Left renal pelvis (tissue), 4 donors: ENCODE data around the gene SLC13A4. TPM values are rescaled to one million over a fixed set of nuclear protein-coding genes. Genes with fewer than 3 reads are reported as not detected.

ENCODE experiments used
- DNase-seq, 4 donors: peaks; one replicate each; pipeline ENCODE4 v3.0.0-alpha.2; 2013; ENCODE audit warnings: low read depth in 4 of 4, low spot score in 3 of 4
- polyA plus RNA-seq, 4 donors: library from polyadenylated mRNA; unstranded; fragments of 120-200 nt; gene quantifications; one replicate each; pipeline ENCODE4 v1.2.1, GENCODE V29; 2013; ENCODE audit not compliant: insufficient read length in 4 of 4

SLC13A4 gene
- polyA plus RNA-seq, 4 donors: 0.85 to 3.1 (median 2.1) TPM

GRCh38 chr7:135721198-135721820 is 6.7 kb downstream of the SLC13A4 start:
- DNase-seq: no peak

GRCh38 chr7:135719688-135720087 is 8.3 kb downstream of the SLC13A4 start:
- DNase-seq: no peak

- no peak for DNase-seq
These were observed 9.1 kb downstream of the SLC13A4 start for GRCh38 chr7:135718794-135719437.

GRCh38 chr7:135718219-135718618 is 9.8 kb downstream of the SLC13A4 start:
- DNase-seq: no peak

GRCh38 chr7:135717693-135718092 is 10.3 kb downstream of the SLC13A4 start:
- no peak for DNase-seq

GRCh38 chr7:135716677-135717238 is 11.2 kb downstream of the SLC13A4 start:
- DNase-seq: no peak

- DNase-seq: no peak
These were observed 12.3 kb downstream of the SLC13A4 start for GRCh38 chr7:135715673-135716072.

GRCh38 chr7:135715055-135715522 is 12.9 kb downstream of the SLC13A4 start:
- no peak for DNase-seq

- no peak for DNase-seq
These were observed 13.4 kb downstream of the SLC13A4 start for GRCh38 chr7:135714534-135715009.

- no peak for DNase-seq
These were observed 14.0 kb downstream of the SLC13A4 start for GRCh38 chr7:135713836-135714470.

- no peak for DNase-seq
These were observed 15.2 kb downstream of the SLC13A4 start for GRCh38 chr7:135712796-135713195.

- DNase-seq: no peak
These were observed 15.7 kb downstream of the SLC13A4 start for GRCh38 chr7:135712182-135712782.

GRCh38 chr7:135711139-135711469 is 16.9 kb downstream of the SLC13A4 start:
- no peak for DNase-seq

- peak in 1 of 4 donors; percentile 11 for DNase-seq
These were observed 17.4 kb downstream of the SLC13A4 start for GRCh38 chr7:135710417-135711138.

GRCh38 chr7:135709508-135709907 is 18.5 kb downstream of the SLC13A4 start:
- DNase-seq: no peak

- DNase-seq: no peak
These were observed 19.9 kb downstream of the SLC13A4 start for GRCh38 chr7:135708041-135708440.

- no peak for DNase-seq
These were observed 20.4 kb downstream of the SLC13A4 start for GRCh38 chr7:135707570-135707966.

GRCh38 chr7:135706858-135707569 is 21.0 kb downstream of the SLC13A4 start:
- DNase-seq: no peak

- no peak for DNase-seq
These were observed 21.8 kb downstream of the SLC13A4 start for GRCh38 chr7:135706038-135706742.
